ENCODE results near the gene RSPH1. TPM values are rescaled to one million over a fixed set of nuclear protein-coding genes. Genes with fewer than 3 reads are reported as not detected.

The RSPH1 gene
- total RNA-seq, 2 donors from 2014 or later = 1.8 to 2.2 TPM

GRCh38 chr21:42475036-42475435, 21.0 kb downstream of the RSPH1 start:
- Mint-ChIP-seq H3K9me3 (no peaks in the 10 kb centered on the region), H3K27me3 (ENCODE audit: insufficient read depth) (peaks cover 2% of the 10 kb centered on the region), H3K36me3 (ENCODE audit: low read depth) (no peaks in the 10 kb centered on the region), H3K4me3 (no peak overlapping the region), H3K27ac (no peak overlapping the region), H3K4me1 (peaks cover 13% of the 10 kb centered on the region)
- Histone ChIP-seq H3K27ac (ENCODE audit: low read depth, low read length) (no peak overlapping the region), H3K27me3 (ENCODE audit: control insufficient read depth, insufficient read depth, low read length, poor library complexity, severe bottlenecking) (no peaks in the 10 kb centered on the region), H3K9me3 (ENCODE audit: control insufficient read depth, low read length) (no peaks in the 10 kb centered on the region), H3K9ac (ENCODE audit: extremely low read depth, low read length, poor library complexity, severe bottlenecking) (no peak overlapping the region), H3K4me1 (ENCODE audit: control insufficient read depth, insufficient read depth, low read length) (peaks cover 3% of the 10 kb centered on the region), H3K36me3 (ENCODE audit: control insufficient read depth, insufficient read depth, low read length) (no peaks in the 10 kb centered on the region), H3K4me3 (ENCODE audit: low read length) (no peak overlapping the region)
- WGBS, 2 experiments (ENCODE audit: insufficient coverage in 1 of 2, insufficient read length in 1 of 2) = 86 to 92% methylated on average over 5 to 7 of the region's 7 CpGs
- peak; percentile 42 for DNase-seq
- no peak for TF ChIP-seq CTCF (conservative IDR thresholded peaks at IDR 0.05)

GRCh38 chr21:42474043-42474831, 21.8 kb downstream of the RSPH1 start:
- peak; percentile 89 for DNase-seq
- 75 to 80% methylated on average over 12 to 14 of the region's 14 CpGs for WGBS, 2 experiments (ENCODE audit: insufficient coverage in 1 of 2, insufficient read length in 1 of 2)
- Mint-ChIP-seq H3K36me3 (ENCODE audit: low read depth) (no peaks in the 10 kb centered on the region), H3K4me3 (no peak overlapping the region), H3K4me1 (peaks cover 16% of the 10 kb centered on the region), H3K9me3 (no peaks in the 10 kb centered on the region), H3K27me3 (ENCODE audit: insufficient read depth) (peaks cover 2% of the 10 kb centered on the region), H3K27ac (no peak overlapping the region)
- Histone ChIP-seq H3K9me3 (ENCODE audit: control insufficient read depth, low read length) (no peaks in the 10 kb centered on the region), H3K4me1 (ENCODE audit: control insufficient read depth, insufficient read depth, low read length) (peaks cover 4% of the 10 kb centered on the region), H3K4me3 (ENCODE audit: low read length) (no peak overlapping the region), H3K27me3 (ENCODE audit: control insufficient read depth, insufficient read depth, low read length, poor library complexity, severe bottlenecking) (no peaks in the 10 kb centered on the region), H3K9ac (ENCODE audit: extremely low read depth, low read length, poor library complexity, severe bottlenecking) (no peak overlapping the region), H3K27ac (ENCODE audit: low read depth, low read length) (no peak overlapping the region), H3K36me3 (ENCODE audit: control insufficient read depth, insufficient read depth, low read length) (no peaks in the 10 kb centered on the region)
- no peak for TF ChIP-seq CTCF (conservative IDR thresholded peaks at IDR 0.05)

- H3K9me3 Mint-ChIP-seq = no peaks in the 10 kb centered on the region
- no peaks in the 10 kb centered on the region for H3K36me3 Mint-ChIP-seq (ENCODE audit: low read depth)
- peaks cover 22% of the 10 kb centered on the region for H3K4me1 Mint-ChIP-seq
- H3K9me3 ChIP-seq (ENCODE audit: control insufficient read depth, low read length) = no peaks in the 10 kb centered on the region
- 92 to 94% methylated on average over 5 to 8 of the region's 9 CpGs for WGBS, 2 experiments (ENCODE audit: insufficient coverage in 1 of 2, insufficient read length in 1 of 2)
- peaks cover 2% of the 10 kb centered on the region for H3K27me3 Mint-ChIP-seq (ENCODE audit: insufficient read depth)
- H3K9ac ChIP-seq (ENCODE audit: extremely low read depth, low read length, poor library complexity, severe bottlenecking) = no peak overlapping the region
- no peak overlapping the region for H3K27ac ChIP-seq (ENCODE audit: low read depth, low read length)
- no peak for DNase-seq
- no peaks in the 10 kb centered on the region for H3K27me3 ChIP-seq (ENCODE audit: control insufficient read depth, insufficient read depth, low read length, poor library complexity, severe bottlenecking)
- H3K4me3 ChIP-seq (ENCODE audit: low read length) = no peak overlapping the region
- no peak overlapping the region for H3K4me3 Mint-ChIP-seq
- TF ChIP-seq CTCF (conservative IDR thresholded peaks at IDR 0.05) = no peak
- H3K4me1 ChIP-seq (ENCODE audit: control insufficient read depth, insufficient read depth, low read length) = peaks cover 10% of the 10 kb centered on the region
- H3K36me3 ChIP-seq (ENCODE audit: control insufficient read depth, insufficient read depth, low read length) = no peaks in the 10 kb centered on the region
- no peak overlapping the region for H3K27ac Mint-ChIP-seq
Measured at GRCh38 chr21:42473498-42474042, 22.5 kb downstream of the RSPH1 start.

Measured in endodermal cell (in vitro differentiated cells).